Kidney glomerular epithelial cell (primary cell): Measurements from ENCODE around the gene TRMT44.
A peak's percentile ranks its signal among the peaks of the same experiment; 100 is the strongest.
"Not testable (repeated sequence)": the region's sequence is repeated elsewhere in the genome, so short reads cannot be mapped to it uniquely, and the experiment has no call there.

Experiments
- DNase-seq: peaks from one replicate; lab custom pipeline; 2025; lab: John Stamatoyannopoulos, UW

TRMT44 gene

DNA sequence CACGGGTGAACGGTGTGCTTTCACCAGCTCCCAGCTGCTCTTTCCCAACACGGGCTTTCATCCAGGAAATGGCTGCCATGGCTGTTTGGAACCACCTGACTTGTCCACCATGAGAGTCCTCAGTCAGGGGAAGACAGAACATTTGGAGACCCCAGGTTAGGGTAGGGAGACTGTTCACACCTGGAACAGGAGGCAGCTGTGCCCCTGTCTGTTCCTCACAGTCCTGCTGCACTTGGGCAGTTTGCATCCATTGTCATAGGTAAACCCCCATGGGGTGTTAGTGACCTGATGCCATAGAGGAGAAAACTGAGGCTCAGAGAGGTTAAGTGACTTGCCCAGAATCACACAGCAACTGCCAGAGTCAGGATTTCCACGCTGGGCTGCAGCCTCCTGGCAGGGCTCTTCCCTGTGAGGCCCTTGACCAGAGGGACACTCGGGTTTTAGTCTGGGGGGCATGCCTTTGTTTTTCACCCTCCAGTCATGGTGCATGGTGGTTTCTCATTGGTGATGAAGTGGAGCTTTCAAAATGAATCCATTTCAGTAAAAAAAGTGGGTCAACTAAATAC, 54.5 kb downstream of the TRMT44 start:
- DNase-seq: no peak

DNA sequence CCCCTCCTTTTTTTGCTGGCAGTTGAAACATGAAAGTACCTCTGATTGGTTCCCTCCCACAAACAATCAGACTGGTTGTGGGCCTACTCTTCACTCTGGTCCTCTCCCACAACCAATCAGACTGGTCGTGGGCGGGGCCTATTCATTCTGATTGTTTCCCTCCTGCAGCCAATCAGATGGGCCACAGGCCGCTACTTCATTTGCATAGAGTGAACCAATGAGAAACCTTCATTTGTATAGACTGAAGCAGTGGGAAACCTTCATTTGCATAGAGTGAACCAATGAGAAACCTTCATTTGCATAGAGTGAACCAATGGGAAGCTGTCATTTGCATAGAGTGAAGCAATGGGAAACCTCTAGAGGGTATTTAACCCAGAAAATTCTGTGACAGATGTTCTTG, 55.2 kb downstream of the TRMT44 start:
- DNase-seq: no peak

GRCh38 chr4:8497762-8498161, 57.2 kb downstream of the TRMT44 start:
- no peak for DNase-seq

DNA sequence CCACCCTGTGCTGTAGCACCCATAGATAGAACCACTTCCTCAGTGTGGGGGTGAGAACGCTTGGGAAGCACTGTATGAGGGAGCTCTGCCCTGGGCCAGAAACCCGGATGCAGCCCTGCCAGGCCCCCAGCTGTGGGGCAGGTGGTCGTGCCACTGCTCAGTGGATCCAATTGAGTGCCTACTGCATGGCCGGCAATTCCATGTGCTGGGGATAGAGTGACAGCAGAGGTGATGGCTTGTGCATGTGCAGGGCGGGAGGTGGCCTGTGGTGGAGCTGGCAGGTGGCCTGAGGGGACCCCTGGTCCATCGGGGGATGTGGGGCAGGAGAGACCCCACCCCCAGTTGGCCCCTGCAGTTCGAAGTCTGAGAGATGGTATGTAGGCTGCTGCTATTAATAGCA, 60.4 kb downstream of the TRMT44 start:
- DNase-seq: no peak

- DNase-seq: no peak
Measured at GRCh38 chr4:8501781-8502180, 61.2 kb downstream of the TRMT44 start.

GRCh38 chr4:8502371-8502770, 61.8 kb downstream of the TRMT44 start:
- no peak for DNase-seq

GRCh38 chr4:8502836-8503585, 62.4 kb downstream of the TRMT44 start:
- DNase-seq: peak; percentile 42

GRCh38 chr4:8503801-8504200, 63.2 kb downstream of the TRMT44 start:
- no peak for DNase-seq

DNA sequence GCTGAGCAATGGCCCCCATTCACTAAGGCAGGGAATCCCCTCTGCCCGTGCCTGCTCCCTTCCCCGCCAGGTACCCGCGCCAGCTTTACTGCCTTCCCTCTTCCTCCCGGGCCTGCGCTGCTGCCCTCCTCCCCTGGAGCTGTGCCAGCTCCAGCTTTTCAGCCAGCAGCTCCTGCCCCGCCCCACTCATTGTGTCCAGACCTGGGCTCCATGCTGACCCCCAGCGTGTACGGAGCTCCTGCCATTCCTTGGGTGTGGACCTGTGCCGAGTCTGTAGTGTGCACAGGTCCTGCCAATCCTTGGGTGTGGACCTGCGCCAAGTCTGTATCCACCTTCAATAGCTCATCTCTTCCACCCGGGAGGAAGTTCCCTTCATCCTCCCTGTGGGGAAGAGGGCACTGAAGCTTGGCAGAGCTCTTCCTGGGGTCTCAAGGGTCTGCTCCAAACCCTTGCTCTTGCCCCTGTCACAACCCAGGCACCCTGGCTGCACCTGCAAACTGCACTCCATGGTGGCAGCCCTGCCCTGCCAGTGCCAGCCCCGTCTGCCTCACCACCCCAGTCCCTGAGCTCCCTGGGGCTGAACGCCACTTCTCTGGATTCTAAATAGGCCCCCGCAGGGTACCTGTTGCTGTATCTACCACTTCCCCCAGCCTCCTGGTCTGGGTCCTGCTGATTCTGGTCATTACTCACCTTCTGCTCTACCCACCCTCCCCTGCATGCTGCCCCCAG, 63.9 kb downstream of the TRMT44 start:
- peak; percentile 14 for DNase-seq

DNA sequence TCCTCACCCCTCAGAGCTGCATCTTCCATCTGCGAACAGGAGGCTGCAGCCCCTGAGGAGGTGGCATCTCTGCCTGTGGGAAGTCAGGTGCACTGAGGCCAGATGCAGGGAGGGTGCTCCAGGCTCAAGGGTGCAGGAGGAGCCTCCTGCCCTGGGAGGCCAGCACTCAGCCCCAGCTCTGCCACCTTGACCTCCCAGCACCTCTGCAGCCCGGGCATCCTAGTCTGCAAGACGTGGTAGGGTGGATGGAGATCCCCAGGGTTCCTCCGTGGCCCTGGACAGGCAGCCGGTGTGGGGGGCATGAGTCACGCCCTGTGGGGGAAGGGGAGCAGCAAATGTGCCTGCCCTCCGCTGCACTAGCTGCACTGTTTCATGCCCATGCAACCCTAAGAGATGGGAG, 64.7 kb downstream of the TRMT44 start:
- DNase-seq: no peak

GRCh38 chr4:8506006-8506372, 65.4 kb downstream of the TRMT44 start:
- DNase-seq: no peak

DNA sequence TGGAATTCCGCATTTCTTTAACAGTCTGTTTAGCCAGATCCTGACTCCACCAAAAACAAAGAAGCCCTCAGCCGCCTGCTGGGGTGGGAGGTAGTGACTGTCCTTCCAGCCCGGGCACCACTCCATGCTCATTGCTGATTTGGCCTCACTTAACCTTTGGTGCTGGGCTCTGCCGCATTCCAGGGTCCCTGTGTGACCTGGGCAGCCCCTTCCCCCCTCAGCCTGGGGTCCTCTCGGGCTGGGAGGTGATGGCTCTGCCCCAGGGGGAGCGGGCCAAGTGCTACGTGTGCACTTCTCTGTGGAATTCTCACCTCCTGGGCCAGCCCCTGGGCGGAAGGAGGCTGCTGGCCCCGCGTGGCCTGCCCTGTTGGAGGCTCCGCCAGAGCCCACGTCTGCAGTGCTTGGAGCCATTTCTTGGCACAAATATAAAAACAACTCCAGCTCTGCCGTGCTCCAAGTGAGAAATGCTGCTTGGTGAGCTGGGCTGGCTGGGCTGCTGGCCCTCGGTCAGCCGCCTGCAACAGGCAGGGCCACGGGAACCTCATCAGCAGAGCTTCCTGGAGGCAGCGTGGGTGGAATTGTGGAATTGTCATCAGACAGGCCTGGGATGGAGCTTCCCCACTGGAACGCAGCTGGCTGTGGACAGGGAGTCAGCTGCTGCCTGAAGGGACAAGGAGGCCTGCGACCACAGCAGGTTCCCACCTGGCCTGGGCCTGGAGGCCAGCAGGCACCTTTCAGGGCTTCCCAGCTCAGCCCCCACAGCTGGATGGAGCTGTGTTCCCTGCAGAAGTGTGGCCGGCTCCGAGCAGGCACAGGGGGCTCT, 66.0 kb downstream of the TRMT44 start:
- DNase-seq: no peak

DNA sequence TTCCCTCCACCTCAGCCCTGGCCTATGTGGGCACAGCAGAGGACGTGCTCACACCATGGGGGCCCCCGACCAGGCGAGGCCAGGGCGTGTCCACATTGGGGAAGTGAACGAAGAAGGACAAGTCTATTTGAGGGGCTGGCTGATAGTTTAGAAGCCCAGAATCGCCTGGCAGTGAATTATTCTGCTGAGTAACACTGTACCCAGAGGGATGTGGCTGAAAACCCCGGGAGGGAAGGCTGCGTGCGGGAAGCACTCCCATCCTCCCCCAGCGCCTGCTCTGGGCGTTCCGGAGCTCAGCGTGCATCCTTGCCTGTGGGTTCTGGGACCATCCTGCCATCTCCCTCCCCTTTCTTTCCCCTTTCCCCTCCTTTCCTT, 66.6 kb downstream of the TRMT44 start:
- no peak for DNase-seq

- DNase-seq: no peak
Measured at GRCh38 chr4:8507624-8508023, 67.0 kb downstream of the TRMT44 start.

DNA sequence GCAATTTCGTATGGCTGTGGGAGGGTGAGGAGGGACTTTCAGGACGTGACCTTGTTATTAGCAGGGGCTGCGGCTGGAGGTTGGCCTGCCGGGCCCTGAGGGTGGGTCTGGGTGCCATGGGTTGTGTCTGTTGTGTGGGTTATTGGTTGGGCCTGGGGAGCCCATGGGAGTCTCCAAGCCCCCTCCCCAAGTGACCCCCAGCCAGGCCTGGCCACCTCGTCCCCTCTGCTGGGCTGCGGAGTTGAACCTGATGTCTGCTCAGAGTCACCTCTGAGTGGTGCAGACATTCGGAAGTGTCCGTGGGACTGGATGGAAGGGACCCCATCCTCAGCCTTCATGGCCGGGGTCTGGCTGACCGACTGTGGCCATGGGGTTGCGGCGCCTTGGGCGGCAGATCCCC, 67.7 kb downstream of the TRMT44 start:
- DNase-seq: no peak

DNA sequence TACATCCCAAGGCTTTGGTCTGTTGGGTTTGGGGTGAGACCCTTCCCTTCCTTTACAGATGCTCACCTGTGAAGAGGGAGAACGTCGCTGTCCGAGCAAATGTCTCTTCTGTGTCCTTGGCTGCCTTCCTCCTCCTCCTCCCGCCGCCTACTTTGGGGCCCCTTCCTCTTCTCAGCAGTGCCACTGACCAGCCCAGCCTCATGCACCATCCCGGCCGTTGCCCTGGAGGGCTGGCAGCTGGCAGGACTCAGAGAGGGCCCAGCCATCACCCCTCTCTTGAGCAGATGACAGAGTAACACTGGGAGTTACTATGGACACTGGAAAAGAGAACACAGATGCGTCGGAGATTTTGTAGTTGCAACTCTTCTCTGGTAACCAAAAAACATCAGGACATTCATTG, 68.2 kb downstream of the TRMT44 start:
- DNase-seq: no peak

GRCh38 chr4:8509311-8509950, 68.9 kb downstream of the TRMT44 start:
- no peak for DNase-seq

GRCh38 chr4:8510191-8510590, 69.6 kb downstream of the TRMT44 start:
- no peak for DNase-seq

DNA sequence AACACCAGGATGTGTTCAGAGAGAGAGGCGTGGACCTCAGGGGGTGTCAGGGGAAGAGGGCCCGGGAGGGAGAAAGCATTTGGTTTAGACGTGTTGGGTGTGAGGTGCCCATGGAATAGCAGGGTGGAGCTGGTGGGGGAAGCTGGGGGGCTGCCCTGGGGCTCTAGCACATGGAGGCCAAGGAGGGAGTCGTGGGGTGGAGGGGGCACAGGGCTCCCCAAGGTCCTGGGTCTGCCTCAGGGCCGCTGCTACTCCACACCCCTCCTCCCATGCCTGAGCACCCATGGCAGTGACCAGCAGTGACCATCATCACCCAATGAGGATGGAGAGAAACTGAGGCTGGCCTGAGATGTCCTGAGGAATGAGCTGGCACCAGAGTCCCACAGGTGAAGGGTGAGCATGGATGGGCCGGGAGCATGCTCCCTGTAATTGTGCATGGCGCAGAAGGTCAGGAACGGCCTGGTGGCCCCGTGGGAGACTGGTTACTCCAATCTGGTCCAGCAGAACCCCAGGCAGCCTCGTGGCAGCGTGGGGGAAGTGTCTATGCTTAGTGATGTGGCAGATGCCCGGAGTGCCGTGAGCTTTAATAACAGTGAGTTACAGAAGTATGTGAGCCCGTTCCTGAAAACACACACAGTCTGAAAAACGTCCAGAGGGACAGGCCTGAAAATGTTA, 70.2 kb downstream of the TRMT44 start:
- no peak for DNase-seq

- no peak for DNase-seq
Measured at GRCh38 chr4:8512510-8512909, 71.9 kb downstream of the TRMT44 start.

GRCh38 chr4:8513080-8513479, 72.5 kb downstream of the TRMT44 start:
- not testable (repeated sequence) for DNase-seq

DNA sequence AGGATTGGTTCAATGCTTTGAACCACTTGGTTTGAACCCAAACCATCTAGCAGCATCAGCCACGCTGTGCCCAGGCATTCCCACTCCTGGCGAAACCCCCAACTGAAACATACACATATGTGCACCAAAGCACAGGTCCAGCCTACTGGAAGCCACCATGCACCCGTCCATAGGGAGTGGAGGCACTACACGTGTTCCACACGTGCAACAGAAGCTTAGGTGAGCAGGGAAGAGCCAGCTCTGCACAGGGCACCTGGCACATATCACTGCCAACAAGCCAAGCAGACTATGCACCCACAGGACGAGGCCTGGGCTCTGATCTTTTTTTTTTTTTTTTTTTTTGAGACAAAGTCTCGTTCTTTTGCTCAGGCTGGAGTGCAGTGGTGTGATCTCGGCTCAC, 73.4 kb downstream of the TRMT44 start:
- DNase-seq: no peak
